Measurements from ENCODE around the gene MAP3K12. TPM values are rescaled to one million over a fixed set of nuclear protein-coding genes. Genes with fewer than 3 reads are reported as not detected.

The MAP3K12 gene
- total and polyA plus RNA-seq, 2 of the 8 experiments (the other 6 are each of a cell fraction or from before 2014, with no cell fraction given) = 23.4 to 42.7 TPM

GRCh38 chr12:53478865-53479264 is 20.4 kb downstream of the MAP3K12 start:
- no peak overlapping the region for H2BK120ac ChIP-seq (replicated peaks; ENCODE audit: low read depth, low read length)
- no peak overlapping the region for H4K91ac ChIP-seq (replicated peaks; ENCODE audit: insufficient read length, low read length)
- no peak overlapping the region for H3K23ac ChIP-seq (ENCODE audit: insufficient read length)
- H2BK20ac ChIP-seq (ENCODE audit: low read length) = no peak overlapping the region
- FAIRE-seq = no peak
- H2BK12ac ChIP-seq (ENCODE audit: low read depth, low read length) = no peak overlapping the region
- H3K36me3 ChIP-seq (ENCODE audit: control insufficient read depth in 2 of 4, insufficient read depth in 4 of 4, low read length in 3 of 4) = peaks cover 34 to 96% (median 71%) of the 10 kb centered on the region in 4 experiments
- no peak overlapping the region for H2AK5ac ChIP-seq (ENCODE audit: low read depth, low read length)
- H3K79me2 ChIP-seq (ENCODE audit: control insufficient read depth in 1 of 2, insufficient read depth in 2 of 2, low read length in 2 of 2) = peaks cover 0 to 16% of the 10 kb centered on the region in 2 experiments; a peak in 1 of 4 replicates
- H3K14ac ChIP-seq (ENCODE audit: insufficient read length) = no peak overlapping the region
- H3K27me3 ChIP-seq (replicated peaks in 1 of 4; ENCODE audit: control insufficient read depth in 3 of 4, extremely low read depth in 1 of 4, insufficient read depth in 3 of 4, low read length in 3 of 4) = no peaks in the 10 kb centered on the region
- no peak overlapping the region for H4K8ac ChIP-seq (ENCODE audit: extremely low read depth, insufficient read depth, low read length)
- H3K4me2 ChIP-seq (ENCODE audit: insufficient read depth in 1 of 2, low read depth in 2 of 2, low read length in 2 of 2) = no peak overlapping the region
- ChIA-PET POLR2A (ENCODE audit: partially characterized antibody) (interaction anchor here (1.5 to 67.0 kb wide), 5 partner anchors 11 to 144 kb away, joined by 3 to 3397 read pairs (median 9); partner anchors contain the start of genes MAP3K12, NPFF, PCBP2 and PRR13), CTCF (ENCODE audit: partially characterized antibody) (interaction anchor here (0.8 to 9.0 kb wide), 14 partner anchors 11 to 155 kb away, joined by 3 to 105 read pairs (median 5); partner anchors contain the start of genes MAP3K12 and NPFF)
- no peak overlapping the region for H2BK5ac ChIP-seq (ENCODE audit: low read depth, low read length)
- TF ChIP-seq KDM5A (IDR thresholded peaks at IDR 0.05; ENCODE audit: low read length) (no peak), SUZ12 (IDR thresholded peaks at IDR 0.05; ENCODE audit: low read length) (no peak), PHF8 (conservative IDR thresholded peaks at IDR 0.05; ENCODE audit: low read depth, low read length) (no peak), SP2 (IDR thresholded peaks at IDR 0.05; ENCODE audit: low read length) (no peak), RFX5 (IDR thresholded peaks at IDR 0.05; ENCODE audit: borderline replicate concordance, low read depth, low read length) (no peak), SP1 (IDR thresholded peaks at IDR 0.05; ENCODE audit: low read depth, low read length) (no peak), GTF2F1 (IDR thresholded peaks at IDR 0.05; ENCODE audit: borderline replicate concordance, low read depth, low read length) (no peak), BCL11A (IDR thresholded peaks at IDR 0.05; ENCODE audit: low read depth in 2 of 2, low read length in 2 of 2) (no peak), JUN (IDR thresholded peaks at IDR 0.05; ENCODE audit: low read depth, low read length) (no peak), BRCA1 (IDR thresholded peaks at IDR 0.05; ENCODE audit: low read depth, low read length) (no peak), POLR2A (IDR thresholded peaks at IDR 0.05; ENCODE audit: control extremely low read depth in 1 of 2, low read depth in 2 of 2, low read length in 2 of 2) (no peak)
- no peak overlapping the region for H3K18ac ChIP-seq (ENCODE audit: extremely low read depth, low read length)
- H3K56ac ChIP-seq (replicated peaks; ENCODE audit: insufficient read length, low read depth, low read length) = no peak overlapping the region
- WGBS, 2 experiments (ENCODE audit: extremely low coverage in 1 of 2, insufficient coverage in 1 of 2, insufficient read length in 1 of 2, insufficient replicate concordance in 2 of 2, low coverage in 1 of 2, low lambda C conversion rate in 2 of 2, missing lambda C conversion rate in 1 of 2) = 84 to 100% methylated on average over 1 of the region's 1 CpG
- H3K79me1 ChIP-seq (ENCODE audit: low read depth, low read length) = no peaks in the 10 kb centered on the region; the same call in 1 of the 2 replicates
- no peak overlapping the region for H3K4ac ChIP-seq (replicated peaks; ENCODE audit: insufficient read length, low read depth, low read length)
- DNase-seq (ENCODE audit: low read depth in 1 of 2, low spot score in 2 of 2) = no peak
- H2AFZ ChIP-seq (ENCODE audit: low read length) = no peak overlapping the region
- H3K4me1 ChIP-seq (replicated peaks in 1 of 4; ENCODE audit: control insufficient read depth in 3 of 4, insufficient read depth in 4 of 4, low read length in 3 of 4) = peaks cover 0 to 7% (median 3%) of the 10 kb centered on the region in 4 experiments; a peak in 5 of 7 replicates
- peaks cover 24% of the 10 kb centered on the region in 2 experiments for H4K20me1 ChIP-seq (replicated peaks in 1 of 2; ENCODE audit: control insufficient read depth in 1 of 2, insufficient read depth in 2 of 2, low read length in 2 of 2)
- no peak overlapping the region for H4K5ac ChIP-seq (ENCODE audit: insufficient read length, low read depth, low read length)
- no peaks in the 10 kb centered on the region for H3K23me2 ChIP-seq (ENCODE audit: low read depth, low read length)
- H3K27ac ChIP-seq (ENCODE audit: low read depth, low read length) = no peak overlapping the region
- no peaks in the 10 kb centered on the region for H3K9me3 ChIP-seq (ENCODE audit: insufficient read depth in 2 of 2, low read depth in 1 of 2, low read length in 1 of 2)
- H3K9ac ChIP-seq (replicated peaks in 1 of 4; ENCODE audit: extremely low read depth in 1 of 4, low read depth in 3 of 4, low read length in 3 of 4) = no peak overlapping the region; a peak in 1 of 7 replicates
- no peak overlapping the region for H2BK15ac ChIP-seq (ENCODE audit: low read length)
- H3K4me3 ChIP-seq (ENCODE audit: extremely low read depth in 1 of 4, insufficient read depth in 2 of 4, low read depth in 3 of 4, low read length in 4 of 4) = no peak overlapping the region
